PC-9 (cell line): Measurements from ENCODE around the gene TSHZ2. TPM values are rescaled to one million over a fixed set of nuclear protein-coding genes. Genes with fewer than 3 reads are reported as not detected.

Source experiments
- BruUV-seq: library from RNA; stranded (reverse); fragments of 400-500 nt; replicated peaks from 2 replicates; lab custom pipeline; 2021; lab: Mats Ljungman, UMichigan
- CTCF ChIA-PET: fragments of 300-600 bp; sonication (Branson Sonifier 250); formaldehyde crosslinking; loops from one replicate; lab custom pipeline; 2022; ENCODE audit warnings: antibody characterized with exemption; lab: Charles Lee
- POLR2A ChIA-PET: fragments of 300-600 bp; sonication (Branson Sonifier 250); formaldehyde crosslinking; loops from one replicate; lab custom pipeline; 2022; ENCODE audit warnings: antibody characterized with exemption; ENCODE audit not compliant: unreplicated experiment; lab: Charles Lee
- DNase-seq, 2 experiments: peaks; one replicate each; pipeline versions ENCODE4 v3.0.0 to v3.0.0-alpha.2; 2015 to 2022; ENCODE audit warnings: mixed read lengths in 1 of 2
- H2AFZ ChIP-seq: fragments of 200-600 bp; sonication (generic); 2 replicates; pipeline ENCODE4 v1.8.1; 2017; ENCODE audit warnings: antibody characterized with exemption
- H3F3A ChIP-seq: fragments of 200-600 bp; sonication (generic); 2 replicates; pipeline ENCODE4 v1.8.1; 2017; ENCODE audit warnings: antibody characterized with exemption, mild to moderate bottlenecking, low read depth; ENCODE audit not compliant: insufficient read depth
- H3K27ac ChIP-seq: fragments of 200-600 bp; sonication (generic); 2 replicates; pipeline ENCODE4 v1.6.1; 2016; ENCODE audit warnings: mixed run types
- H3K27me3 ChIP-seq: fragments of 200-600 bp; sonication (generic); 2 replicates; pipeline ENCODE4 v1.6.1; 2016; ENCODE audit warnings: low read depth, mixed run types; ENCODE audit not compliant: insufficient read depth
- H3K36me3 ChIP-seq: fragments of 200-600 bp; sonication (generic); 2 replicates; pipeline ENCODE4 v1.6.1; 2016; ENCODE audit warnings: low read depth, mixed run types
- H3K4me1 ChIP-seq: fragments of 200-600 bp; sonication (generic); replicated peaks from 2 replicates; pipeline ENCODE4 v1.6.1; 2016; ENCODE audit warnings: mixed run types; ENCODE audit not compliant: insufficient read depth
- H3K4me2 ChIP-seq: fragments of 200-600 bp; sonication (generic); 2 replicates; pipeline ENCODE4 v1.6.1; 2017; ENCODE audit warnings: mixed run types
- H3K4me3 ChIP-seq: fragments of 200-600 bp; sonication (generic); 2 replicates; pipeline ENCODE4 v1.6.1; 2016; ENCODE audit warnings: mixed run types
- H3K79me2 ChIP-seq: fragments of 200-600 bp; sonication (generic); 2 replicates; pipeline ENCODE4 v1.6.1; 2017; ENCODE audit warnings: low read depth, mixed run types
- H3K9me2 ChIP-seq: fragments of 200-600 bp; sonication (generic); 2 replicates; pipeline ENCODE4 v1.8.1; 2017; ENCODE audit warnings: mild to moderate bottlenecking; ENCODE audit not compliant: insufficient read depth
- H3K9me3 ChIP-seq: fragments of 200-600 bp; sonication (generic); 2 replicates; pipeline ENCODE4 v1.8.1; 2016; ENCODE audit warnings: low read depth; ENCODE audit not compliant: insufficient read depth
- H4K20me1 ChIP-seq: fragments of 200-600 bp; sonication (generic); 2 replicates; pipeline ENCODE4 v1.8.1; 2017; ENCODE audit not compliant: insufficient read depth
- EZH2 ChIP-seq: fragments of 200-600 bp; sonication (generic); IDR thresholded peaks from 2 replicates; pipeline ENCODE4 v1.8.0; 2017; ENCODE audit warnings: antibody characterized with exemption, low read depth
- intact Hi-C: fragments of 100-400 bp; cut with micrococcal nuclease; formaldehyde crosslinking; loops from one replicate; pipeline ENCODE4 v1.10.0; 2022; ENCODE audit not compliant: unreplicated experiment
- total RNA-seq: library from RNA; stranded (reverse); gene quantifications from 2 replicates; pipeline ENCODE4 v1.2.3, GENCODE V29; 2021
- TF ChIP-seq, protein P1 (sequence below): fragments of 200-600 bp; sonication (generic); conservative IDR thresholded peaks from 2 replicates; pipeline ENCODE4 v1.6.1; 2017; ENCODE audit warnings: mixed run types, antibody characterized with exemption, mild to moderate bottlenecking, moderate library complexity

Gene TSHZ2
- total RNA-seq, 1 experiment from 2014 or later = not detected

DNA sequence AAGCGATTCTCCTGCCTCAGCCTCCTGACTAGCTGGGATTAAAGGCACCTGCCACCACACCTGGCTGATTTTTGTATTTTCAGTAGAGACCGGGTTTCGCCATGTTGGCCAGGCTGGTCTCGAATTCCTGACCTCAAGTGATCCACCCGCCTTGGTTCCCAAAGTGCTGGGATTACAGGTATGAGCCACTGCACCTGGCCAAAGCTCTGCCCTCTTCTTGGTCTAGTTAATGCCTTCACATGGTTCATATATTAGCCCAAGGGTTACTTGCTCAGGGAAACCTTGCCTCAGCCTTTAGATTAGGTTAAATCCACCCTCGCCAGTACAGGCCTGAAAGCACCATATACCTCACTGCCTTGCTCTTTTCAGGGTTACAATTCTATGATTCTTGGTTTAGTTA, 26.1 kb downstream of the TSHZ2 start:
- H4K20me1 ChIP-seq = no peaks in the 10 kb centered on the region
- no peak overlapping the region for H3K27ac ChIP-seq
- H3K9me3 ChIP-seq = no peaks in the 10 kb centered on the region
- H3K4me2 ChIP-seq = no peak overlapping the region
- no peak overlapping the region for H2AFZ ChIP-seq
- no peaks in the 10 kb centered on the region for H3K9me2 ChIP-seq
- no peaks in the 10 kb centered on the region for H3K36me3 ChIP-seq
- intact Hi-C loops = no loop called here
- H3F3A ChIP-seq = no peaks in the 10 kb centered on the region
- no peaks in the 10 kb centered on the region for H3K79me2 ChIP-seq
- H3K4me3 ChIP-seq = no peak overlapping the region
- DNase-seq = no peak
- H3K4me1 ChIP-seq = no peaks in the 10 kb centered on the region
- 0 out of 2 replicates have a peak, but pooled peaks cover 10% of the 10 kb centered on the region for H3K27me3 ChIP-seq
- no peak for TF ChIP-seq EZH2
- TF ChIP-seq, protein P1, sequence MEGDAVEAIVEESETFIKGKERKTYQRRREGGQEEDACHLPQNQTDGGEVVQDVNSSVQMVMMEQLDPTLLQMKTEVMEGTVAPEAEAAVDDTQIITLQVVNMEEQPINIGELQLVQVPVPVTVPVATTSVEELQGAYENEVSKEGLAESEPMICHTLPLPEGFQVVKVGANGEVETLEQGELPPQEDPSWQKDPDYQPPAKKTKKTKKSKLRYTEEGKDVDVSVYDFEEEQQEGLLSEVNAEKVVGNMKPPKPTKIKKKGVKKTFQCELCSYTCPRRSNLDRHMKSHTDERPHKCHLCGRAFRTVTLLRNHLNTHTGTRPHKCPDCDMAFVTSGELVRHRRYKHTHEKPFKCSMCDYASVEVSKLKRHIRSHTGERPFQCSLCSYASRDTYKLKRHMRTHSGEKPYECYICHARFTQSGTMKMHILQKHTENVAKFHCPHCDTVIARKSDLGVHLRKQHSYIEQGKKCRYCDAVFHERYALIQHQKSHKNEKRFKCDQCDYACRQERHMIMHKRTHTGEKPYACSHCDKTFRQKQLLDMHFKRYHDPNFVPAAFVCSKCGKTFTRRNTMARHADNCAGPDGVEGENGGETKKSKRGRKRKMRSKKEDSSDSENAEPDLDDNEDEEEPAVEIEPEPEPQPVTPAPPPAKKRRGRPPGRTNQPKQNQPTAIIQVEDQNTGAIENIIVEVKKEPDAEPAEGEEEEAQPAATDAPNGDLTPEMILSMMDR = no peak
- ChIA-PET POLR2A (no interaction called here), CTCF (no interaction called here)
- no TSS peak for BruUV-seq

DNA sequence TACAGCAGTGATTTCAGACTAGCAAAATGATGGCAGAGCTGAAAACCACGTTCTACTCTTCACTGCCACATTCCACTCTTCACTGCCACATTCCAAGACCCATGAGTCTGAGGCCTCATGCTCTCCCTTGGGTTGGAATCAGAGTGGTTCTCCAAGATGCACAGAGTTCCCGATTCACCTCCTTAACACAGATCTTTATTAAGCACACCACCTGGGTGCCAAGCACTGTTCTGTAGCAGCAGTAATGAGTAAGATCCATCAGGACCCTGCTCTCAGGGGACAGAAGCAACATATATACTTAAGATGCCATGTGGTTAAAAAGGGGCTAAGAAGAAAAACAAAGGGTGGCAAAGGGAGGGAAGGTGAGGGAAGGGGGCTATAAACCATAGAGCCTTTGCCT, 26.9 kb downstream of the TSHZ2 start:
- Histone ChIP-seq H3K27ac (no peak overlapping the region), H3K9me3 (no peaks in the 10 kb centered on the region), H3K4me1 (no peaks in the 10 kb centered on the region), H4K20me1 (no peaks in the 10 kb centered on the region), H2AFZ (no peak overlapping the region), H3K4me3 (no peak overlapping the region), H3K4me2 (no peak overlapping the region), H3K27me3 (0 out of 2 replicates have a peak, but pooled peaks cover 11% of the 10 kb centered on the region), H3K79me2 (no peaks in the 10 kb centered on the region), H3F3A (no peaks in the 10 kb centered on the region), H3K9me2 (no peaks in the 10 kb centered on the region), H3K36me3 (no peaks in the 10 kb centered on the region)
- no peak for TF ChIP-seq EZH2
- TF ChIP-seq, protein P1 = no peak
- CTCF ChIA-PET = no interaction called here
- POLR2A ChIA-PET = no interaction called here
- no TSS peak for BruUV-seq
- DNase-seq = no peak
- intact Hi-C loops = no loop called here

DNA sequence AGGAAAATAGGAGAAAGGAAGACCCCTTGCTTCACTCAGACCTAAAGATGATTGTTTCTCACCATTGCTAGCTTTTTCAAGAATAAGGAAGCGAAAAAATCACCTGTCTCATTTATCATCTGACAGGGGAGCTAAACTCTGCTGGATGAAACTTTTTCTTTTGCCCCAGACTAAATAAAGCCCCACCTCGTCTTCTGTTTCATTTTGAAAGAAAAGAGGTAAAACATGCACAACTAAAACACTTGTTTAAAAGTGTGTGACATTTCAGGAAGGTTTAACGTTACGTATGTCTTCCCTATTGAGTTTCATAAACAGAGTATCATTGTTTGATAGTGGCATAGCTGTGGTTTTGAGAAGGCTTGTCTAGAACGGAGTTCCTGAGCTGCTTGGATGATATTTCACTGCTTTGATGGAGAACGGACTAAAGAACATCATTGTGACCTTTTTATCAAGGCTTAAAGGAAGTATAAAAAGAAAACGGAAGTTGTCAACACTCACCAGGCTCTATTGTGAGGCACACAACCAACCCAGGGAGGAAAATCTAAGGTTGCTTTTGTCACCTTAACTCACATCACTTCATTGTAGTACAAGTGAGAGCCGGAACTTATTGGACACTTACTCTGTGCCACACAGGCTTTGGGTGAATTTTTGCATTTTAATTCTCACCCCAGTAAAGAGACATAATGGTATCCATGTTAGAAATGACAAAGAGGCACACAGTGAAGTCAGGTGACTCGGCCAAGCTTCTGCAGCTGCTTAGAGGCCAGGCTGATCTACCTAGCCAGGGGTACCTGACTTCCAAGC, 29.5 kb downstream of the TSHZ2 start:
- no peaks in the 10 kb centered on the region for H3K9me3 ChIP-seq
- H3K4me3 ChIP-seq = no peak overlapping the region
- POLR2A ChIA-PET = no interaction called here

More for the DNA sequence above, 29.5 kb downstream of the TSHZ2 start:
- DNase-seq = no peak
- no TSS peak for BruUV-seq
- Histone ChIP-seq H3K4me1 (no peaks in the 10 kb centered on the region), H2AFZ (no peak overlapping the region), H4K20me1 (no peaks in the 10 kb centered on the region), H3K79me2 (no peaks in the 10 kb centered on the region), H3K4me2 (no peak overlapping the region), H3F3A (no peaks in the 10 kb centered on the region), H3K9me2 (no peaks in the 10 kb centered on the region), H3K27ac (no peak overlapping the region), H3K36me3 (no peaks in the 10 kb centered on the region), H3K27me3 (0 out of 2 replicates have a peak, but pooled peaks cover 15% of the 10 kb centered on the region)
- CTCF ChIA-PET = no interaction called here
- intact Hi-C loops = no loop called here
- TF ChIP-seq EZH2 = no peak
- TF ChIP-seq, protein P1 = no peak
